ENCODE measurements around the gene MYO1B. TPM values are rescaled to one million over a fixed set of nuclear protein-coding genes. Genes with fewer than 3 reads are reported as not detected.

MYO1B gene
- polyA plus RNA-seq, 3 donors: 0.01 TPM; not detected in 2

DNA sequence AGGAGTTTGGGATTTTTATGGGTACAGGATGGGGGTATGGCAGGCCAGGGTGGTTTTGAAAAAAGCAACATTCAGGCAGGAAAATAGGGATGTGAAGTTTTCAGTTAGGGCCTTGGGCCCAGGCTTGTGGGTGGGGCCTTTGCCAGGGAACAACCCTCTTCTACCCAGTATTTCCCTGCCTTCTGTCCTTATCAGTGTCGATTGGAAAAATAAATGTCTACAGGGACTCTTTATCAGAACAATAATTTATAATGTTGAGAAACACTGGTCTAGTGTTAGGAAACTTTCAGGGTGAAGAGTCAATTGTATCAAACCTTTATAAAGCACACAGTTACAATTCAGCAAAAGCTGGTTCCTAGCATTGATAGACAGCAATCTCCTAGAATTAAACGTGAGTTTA lies 218.6 kb downstream of the MYO1B start:
- Mint-ChIP-seq H3K4me3 (no peak overlapping the region), H3K36me3 (no peaks in the 10 kb centered on the region), H3K27me3 (ENCODE audit: low read depth in 3 of 3) (peaks cover 0 to 1% (median 0%) of the 10 kb centered on the region in 3 donors), H3K9me3 (peaks cover 0 to 14% (median 4%) of the 10 kb centered on the region in 7 donors), H3K27ac (no peak overlapping the region), H3K4me1 (no peaks in the 10 kb centered on the region)
- intact Hi-C loops (cut with micrococcal nuclease): no loop called here
- H3K4me1 ChIP-seq (ENCODE audit: control insufficient read depth in 1 of 2, insufficient read depth in 2 of 2, low read length in 2 of 2): no peaks in the 10 kb centered on the region
- no peaks in the 10 kb centered on the region for H3K36me3 ChIP-seq (replicated peaks in 1 of 2; ENCODE audit: control insufficient read depth in 1 of 2, insufficient read depth in 2 of 2, low read length in 2 of 2)
- no peak for DNase-seq
- no peak overlapping the region for H3K4me2 ChIP-seq (replicated peaks; ENCODE audit: extremely low read depth, low read length, poor library complexity, severe bottlenecking)
- WGBS (ENCODE audit: insufficient coverage): no CpG with 5 or more reads among the region's 2 CpGs
- H3K4me3 ChIP-seq (replicated peaks in 1 of 3; ENCODE audit: low read depth in 2 of 3, low read length in 3 of 3): no peak overlapping the region
- H2AFZ ChIP-seq (ENCODE audit: insufficient read depth, low read depth, low read length, poor library complexity, severe bottlenecking): no peak overlapping the region
- H4K20me1 ChIP-seq (ENCODE audit: insufficient read depth, low read length): no peaks in the 10 kb centered on the region
- H3K9ac ChIP-seq (ENCODE audit: insufficient read depth, low read length, poor library complexity, severe bottlenecking): no peak overlapping the region
- H3K9me3 ChIP-seq (replicated peaks in 1 of 2; ENCODE audit: control insufficient read depth in 1 of 2, insufficient read depth in 1 of 2, low read length in 2 of 2): no peaks in the 10 kb centered on the region
- TF ChIP-seq, protein P1, sequence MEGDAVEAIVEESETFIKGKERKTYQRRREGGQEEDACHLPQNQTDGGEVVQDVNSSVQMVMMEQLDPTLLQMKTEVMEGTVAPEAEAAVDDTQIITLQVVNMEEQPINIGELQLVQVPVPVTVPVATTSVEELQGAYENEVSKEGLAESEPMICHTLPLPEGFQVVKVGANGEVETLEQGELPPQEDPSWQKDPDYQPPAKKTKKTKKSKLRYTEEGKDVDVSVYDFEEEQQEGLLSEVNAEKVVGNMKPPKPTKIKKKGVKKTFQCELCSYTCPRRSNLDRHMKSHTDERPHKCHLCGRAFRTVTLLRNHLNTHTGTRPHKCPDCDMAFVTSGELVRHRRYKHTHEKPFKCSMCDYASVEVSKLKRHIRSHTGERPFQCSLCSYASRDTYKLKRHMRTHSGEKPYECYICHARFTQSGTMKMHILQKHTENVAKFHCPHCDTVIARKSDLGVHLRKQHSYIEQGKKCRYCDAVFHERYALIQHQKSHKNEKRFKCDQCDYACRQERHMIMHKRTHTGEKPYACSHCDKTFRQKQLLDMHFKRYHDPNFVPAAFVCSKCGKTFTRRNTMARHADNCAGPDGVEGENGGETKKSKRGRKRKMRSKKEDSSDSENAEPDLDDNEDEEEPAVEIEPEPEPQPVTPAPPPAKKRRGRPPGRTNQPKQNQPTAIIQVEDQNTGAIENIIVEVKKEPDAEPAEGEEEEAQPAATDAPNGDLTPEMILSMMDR (IDR thresholded peaks at IDR 0.05): no peak
- H3K27ac ChIP-seq (ENCODE audit: low read depth in 1 of 2, low read length in 2 of 2): no peak overlapping the region
- H3K79me2 ChIP-seq (ENCODE audit: insufficient read depth, low read length): no peaks in the 10 kb centered on the region
- no peaks in the 10 kb centered on the region for H3K27me3 ChIP-seq (ENCODE audit: control insufficient read depth in 2 of 2, insufficient read depth in 2 of 2, low read length in 2 of 2)

DNA sequence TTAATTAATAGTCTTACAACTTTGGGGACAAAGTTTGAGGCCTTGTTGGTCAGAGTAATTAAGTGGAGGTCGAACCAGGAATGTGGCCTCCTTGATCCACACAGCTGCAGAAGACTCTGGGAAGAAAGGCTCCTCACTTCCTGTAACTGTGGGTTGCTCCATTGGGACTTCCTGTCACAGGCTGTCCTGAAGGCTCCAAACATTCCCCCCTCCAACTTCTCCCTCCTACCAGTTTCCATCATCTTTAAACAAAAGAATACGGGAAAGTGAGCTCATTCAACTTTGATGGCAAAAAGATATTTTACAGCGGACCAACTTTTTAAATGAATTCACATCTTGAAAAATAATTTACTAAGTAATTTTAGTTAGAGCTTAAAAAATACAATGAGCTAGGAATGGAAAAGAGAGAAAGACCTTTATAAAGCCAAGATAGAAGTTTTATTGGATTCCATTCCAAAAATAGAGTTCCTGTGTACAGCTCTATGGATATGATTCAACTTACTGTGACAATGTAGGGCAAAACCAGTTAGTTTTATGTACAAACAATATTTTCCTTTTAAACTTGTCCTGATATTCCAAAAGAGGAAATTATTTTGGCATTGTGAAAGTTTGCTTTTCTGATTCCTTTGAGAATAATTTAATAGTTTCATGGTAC lies 220.7 kb downstream of the MYO1B start:
- intact Hi-C loops (cut with micrococcal nuclease): no loop called here
- H3K27ac ChIP-seq (ENCODE audit: low read depth in 1 of 2, low read length in 2 of 2): no peak overlapping the region
- 100% methylated on average over 1 of the region's 3 CpGs for WGBS (ENCODE audit: insufficient coverage)

More for the DNA sequence above, 220.7 kb downstream of the MYO1B start:
- Histone ChIP-seq H3K4me3 (replicated peaks in 1 of 3; ENCODE audit: low read depth in 2 of 3, low read length in 3 of 3) (no peak overlapping the region), H3K27me3 (ENCODE audit: control insufficient read depth in 2 of 2, insufficient read depth in 2 of 2, low read length in 2 of 2) (no peaks in the 10 kb centered on the region), H3K4me1 (ENCODE audit: control insufficient read depth in 1 of 2, insufficient read depth in 2 of 2, low read length in 2 of 2) (no peaks in the 10 kb centered on the region), H3K36me3 (replicated peaks in 1 of 2; ENCODE audit: control insufficient read depth in 1 of 2, insufficient read depth in 2 of 2, low read length in 2 of 2) (no peaks in the 10 kb centered on the region), H3K9me3 (replicated peaks in 1 of 2; ENCODE audit: control insufficient read depth in 1 of 2, insufficient read depth in 1 of 2, low read length in 2 of 2) (no peaks in the 10 kb centered on the region), H4K20me1 (ENCODE audit: insufficient read depth, low read length) (no peaks in the 10 kb centered on the region), H3K79me2 (ENCODE audit: insufficient read depth, low read length) (no peaks in the 10 kb centered on the region), H2AFZ (ENCODE audit: insufficient read depth, low read depth, low read length, poor library complexity, severe bottlenecking) (no peak overlapping the region), H3K4me2 (replicated peaks; ENCODE audit: extremely low read depth, low read length, poor library complexity, severe bottlenecking) (no peak overlapping the region), H3K9ac (ENCODE audit: insufficient read depth, low read length, poor library complexity, severe bottlenecking) (no peak overlapping the region)
- peaks cover 0 to 3% (median 0%) of the 10 kb centered on the region in 3 donors for H3K27me3 Mint-ChIP-seq (ENCODE audit: low read depth in 3 of 3)
- no peaks in the 10 kb centered on the region for H3K36me3 Mint-ChIP-seq
- TF ChIP-seq, protein P1 (IDR thresholded peaks at IDR 0.05): no peak
- H3K9me3 Mint-ChIP-seq: peaks cover 0 to 5% (median 0%) of the 10 kb centered on the region in 7 donors
- H3K4me3 Mint-ChIP-seq: no peak overlapping the region
- no peak for DNase-seq
- H3K4me1 Mint-ChIP-seq: no peaks in the 10 kb centered on the region
- H3K27ac Mint-ChIP-seq: no peak overlapping the region

All from CD14-positive monocyte (primary cell).